ENCODE data around the gene DCC. TPM values are rescaled to one million over a fixed set of nuclear protein-coding genes. Genes with fewer than 3 reads are reported as not detected.

The DCC gene
- polyA plus RNA-seq, 1 of the 3 experiments (the other 2 are of a cell fraction): 0.20 TPM

DNA sequence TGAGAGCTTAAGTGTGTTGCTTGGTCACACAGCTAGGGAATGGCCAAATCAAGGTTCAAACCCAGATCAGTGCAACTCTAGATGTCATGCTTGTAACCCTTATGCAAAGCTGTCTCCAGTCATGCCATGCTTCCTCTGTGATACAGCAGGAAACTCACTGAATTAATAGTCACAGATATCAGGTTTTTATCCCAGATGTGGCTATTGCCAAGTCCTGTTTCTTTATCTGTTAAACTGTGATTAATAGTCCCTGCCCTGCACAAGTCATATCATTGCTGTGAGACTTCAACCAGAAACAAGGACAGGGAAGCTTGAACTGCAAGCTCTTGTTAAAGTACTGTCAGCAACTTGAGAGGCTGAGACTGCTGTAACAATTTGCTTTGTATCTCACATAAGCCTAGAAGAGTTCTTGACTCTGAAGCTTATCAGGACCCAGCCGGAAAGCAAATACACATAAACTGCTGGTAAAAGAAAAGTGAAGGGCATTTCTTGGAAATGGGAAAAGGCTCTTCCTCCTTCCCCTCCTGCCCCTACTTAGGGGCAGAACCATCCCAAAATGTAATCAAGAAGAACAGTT is 609.0 kb downstream of the DCC start (continued):
- TF ChIP-seq, protein P1, sequence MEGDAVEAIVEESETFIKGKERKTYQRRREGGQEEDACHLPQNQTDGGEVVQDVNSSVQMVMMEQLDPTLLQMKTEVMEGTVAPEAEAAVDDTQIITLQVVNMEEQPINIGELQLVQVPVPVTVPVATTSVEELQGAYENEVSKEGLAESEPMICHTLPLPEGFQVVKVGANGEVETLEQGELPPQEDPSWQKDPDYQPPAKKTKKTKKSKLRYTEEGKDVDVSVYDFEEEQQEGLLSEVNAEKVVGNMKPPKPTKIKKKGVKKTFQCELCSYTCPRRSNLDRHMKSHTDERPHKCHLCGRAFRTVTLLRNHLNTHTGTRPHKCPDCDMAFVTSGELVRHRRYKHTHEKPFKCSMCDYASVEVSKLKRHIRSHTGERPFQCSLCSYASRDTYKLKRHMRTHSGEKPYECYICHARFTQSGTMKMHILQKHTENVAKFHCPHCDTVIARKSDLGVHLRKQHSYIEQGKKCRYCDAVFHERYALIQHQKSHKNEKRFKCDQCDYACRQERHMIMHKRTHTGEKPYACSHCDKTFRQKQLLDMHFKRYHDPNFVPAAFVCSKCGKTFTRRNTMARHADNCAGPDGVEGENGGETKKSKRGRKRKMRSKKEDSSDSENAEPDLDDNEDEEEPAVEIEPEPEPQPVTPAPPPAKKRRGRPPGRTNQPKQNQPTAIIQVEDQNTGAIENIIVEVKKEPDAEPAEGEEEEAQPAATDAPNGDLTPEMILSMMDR (IDR thresholded peaks at IDR 0.05): no peak
- TF ChIP-seq YY1 (IDR thresholded peaks at IDR 0.05; ENCODE audit: low read depth) (no peak), EP300 (IDR thresholded peaks at IDR 0.05; ENCODE audit: borderline replicate concordance in 1 of 2, low read depth in 1 of 2, low read length in 1 of 2) (no peak), FOXJ3 (CRISPR knock-in tag; IDR thresholded peaks at IDR 0.05) (no peak), CHD2 (IDR thresholded peaks at IDR 0.05; ENCODE audit: low read length, partially characterized antibody) (no peak)
- TF ChIP-seq, protein P2, sequence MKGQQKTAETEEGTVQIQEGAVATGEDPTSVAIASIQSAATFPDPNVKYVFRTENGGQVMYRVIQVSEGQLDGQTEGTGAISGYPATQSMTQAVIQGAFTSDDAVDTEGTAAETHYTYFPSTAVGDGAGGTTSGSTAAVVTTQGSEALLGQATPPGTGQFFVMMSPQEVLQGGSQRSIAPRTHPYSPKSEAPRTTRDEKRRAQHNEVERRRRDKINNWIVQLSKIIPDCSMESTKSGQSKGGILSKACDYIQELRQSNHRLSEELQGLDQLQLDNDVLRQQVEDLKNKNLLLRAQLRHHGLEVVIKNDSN (IDR thresholded peaks at IDR 0.05; ENCODE audit: borderline replicate concordance, low read depth): no peak

DNA sequence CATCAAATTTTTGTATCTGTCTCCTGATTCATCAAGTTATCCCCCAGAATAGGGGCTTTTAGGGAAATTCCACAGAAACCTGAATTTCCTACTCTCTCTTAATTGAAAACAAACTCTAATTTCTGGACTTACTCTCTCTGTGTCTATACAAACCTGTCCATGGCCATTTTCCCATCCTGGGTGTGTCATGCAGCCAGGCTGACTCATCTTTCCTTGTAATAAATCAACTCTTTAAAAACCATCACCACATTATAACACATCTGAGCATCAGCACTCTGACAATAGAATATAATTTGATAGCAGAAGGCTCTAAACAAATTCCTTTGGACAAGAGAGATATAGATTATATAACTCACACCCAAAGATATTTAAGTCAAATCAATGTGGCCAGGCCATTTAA is 610.2 kb downstream of the DCC start:
- Histone ChIP-seq H4K20me1 (ENCODE audit: insufficient read depth) (no peaks in the 10 kb centered on the region), H3K27ac (ENCODE audit: low read depth in 2 of 2, low read length in 1 of 2) (no peak overlapping the region), H3K9me2 (no peaks in the 10 kb centered on the region), H3K4me1 (ENCODE audit: control insufficient read depth in 1 of 2, insufficient read depth in 2 of 2, low read depth in 1 of 2, low read length in 1 of 2) (no peaks in the 10 kb centered on the region), H3K27me3 (ENCODE audit: insufficient read depth) (no peaks in the 10 kb centered on the region), H3K4me2 (no peak overlapping the region), H2AFZ (ENCODE audit: low read depth) (no peak overlapping the region), H3F3A (replicated peaks; ENCODE audit: insufficient read depth) (no peaks in the 10 kb centered on the region), H3K36me3 (replicated peaks in 1 of 2; ENCODE audit: control insufficient read depth in 1 of 2, insufficient read depth in 2 of 2, low read length in 1 of 2) (no peaks in the 10 kb centered on the region), H3K79me2 (ENCODE audit: insufficient read depth) (no peaks in the 10 kb centered on the region), H3K9me3 (0 out of 2 replicates have a peak, but pooled peaks cover 3% of the 10 kb centered on the region), H3K9ac (no peak overlapping the region), H3K4me3 (ENCODE audit: low read depth in 2 of 2, low read length in 1 of 2) (no peak overlapping the region)
- TF ChIP-seq RXRA (IDR thresholded peaks at IDR 0.05; ENCODE audit: borderline replicate concordance, low read depth): no peak
- TF ChIP-seq FOXM1 (IDR thresholded peaks at IDR 0.05; ENCODE audit: low read depth): no peak
- TF ChIP-seq FOXJ3 (CRISPR knock-in tag; IDR thresholded peaks at IDR 0.05): no peak
- no peak for TF ChIP-seq NRF1 (IDR thresholded peaks at IDR 0.05; ENCODE audit: low read depth, low read length)
- TF ChIP-seq NFIC (IDR thresholded peaks at IDR 0.05; ENCODE audit: borderline replicate concordance): no peak
- no peak for TF ChIP-seq SIN3A (IDR thresholded peaks at IDR 0.05; ENCODE audit: borderline replicate concordance, low read depth, low read length)
- TF ChIP-seq, protein P3, sequence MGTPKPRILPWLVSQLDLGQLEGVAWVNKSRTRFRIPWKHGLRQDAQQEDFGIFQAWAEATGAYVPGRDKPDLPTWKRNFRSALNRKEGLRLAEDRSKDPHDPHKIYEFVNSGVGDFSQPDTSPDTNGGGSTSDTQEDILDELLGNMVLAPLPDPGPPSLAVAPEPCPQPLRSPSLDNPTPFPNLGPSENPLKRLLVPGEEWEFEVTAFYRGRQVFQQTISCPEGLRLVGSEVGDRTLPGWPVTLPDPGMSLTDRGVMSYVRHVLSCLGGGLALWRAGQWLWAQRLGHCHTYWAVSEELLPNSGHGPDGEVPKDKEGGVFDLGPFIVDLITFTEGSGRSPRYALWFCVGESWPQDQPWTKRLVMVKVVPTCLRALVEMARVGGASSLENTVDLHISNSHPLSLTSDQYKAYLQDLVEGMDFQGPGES (IDR thresholded peaks at IDR 0.05; ENCODE audit: low read depth, low read length): no peak
- TF ChIP-seq MXI1 (IDR thresholded peaks at IDR 0.05; ENCODE audit: low read depth, low read length): no peak
- no peak for DNase-seq
- ChIA-PET CTCF (no interaction called here), POLR2A (no interaction called here)
